SK-N-MC (cell line): ENCODE results near the gene CLEC1A.

Source experiments
- DNase-seq: peaks from one replicate; pipeline ENCODE4 v3.0.0-alpha.2; 2011; ENCODE audit warnings: low read depth, low spot score
- H3K27ac ChIP-seq: fragments of 200-600 bp; sonication (generic); 2 replicates; pipeline ENCODE4 v1.5.1; 2016; ENCODE audit warnings: mixed run types
- H3K36me3 ChIP-seq: fragments of 200-600 bp; sonication (generic); 2 replicates; pipeline ENCODE4 v1.6.1; 2017; ENCODE audit warnings: antibody characterized with exemption, low read length, mixed read lengths; ENCODE audit not compliant: insufficient read depth
- H3K4me3 ChIP-seq: fragments of 200-600 bp; sonication (generic); 2 replicates; pipeline ENCODE4 v1.5.1; 2016
- H3K9ac ChIP-seq: fragments of 200-600 bp; sonication (generic); 2 replicates; pipeline ENCODE4 v1.8.0; 2017; ENCODE audit warnings: mixed run types, mixed read lengths; ENCODE audit not compliant: insufficient read length
- H3K9me3 ChIP-seq: fragments of 200-600 bp; sonication (generic); 2 replicates; pipeline ENCODE4 v1.6.1; 2017; ENCODE audit warnings: low read depth, mild to moderate bottlenecking, antibody characterized with exemption, low read length, moderate library complexity, mixed read lengths
- EZH2 ChIP-seq: fragments of 200-600 bp; sonication (generic); IDR thresholded peaks from one replicate; pipeline ENCODE4 v1.6.1; 2017; ENCODE audit warnings: antibody characterized with exemption
- FOXP2 ChIP-seq: optimal IDR thresholded peaks from 2 replicates; pipeline ENCODE3; 2011; ENCODE audit warnings: mild to moderate bottlenecking, moderate library complexity; ENCODE audit not compliant: insufficient read depth; ENCODE audit errors: extremely low read length, control extremely low read depth
- POLR2AphosphoS5 ChIP-seq: IDR thresholded peaks from 2 replicates; pipeline ENCODE4 v1.6.1; 2012; ENCODE audit warnings: mild to moderate bottlenecking, low read depth, low read length, borderline replicate concordance

The CLEC1A gene

GRCh38 chr12:10073261-10073660, 25.5 kb downstream of the CLEC1A start:
- TF ChIP-seq FOXP2 (no peak), EZH2 (no peak), POLR2AphosphoS5 (no peak)
- Histone ChIP-seq H3K9ac (no peak overlapping the region), H3K9me3 (no peaks in the 10 kb centered on the region), H3K27ac (no peak overlapping the region), H3K36me3 (no peaks in the 10 kb centered on the region), H3K4me3 (no peak overlapping the region)
- DNase-seq, result no peak

- TF ChIP-seq FOXP2, result no peak
- no peak for TF ChIP-seq POLR2AphosphoS5
- TF ChIP-seq EZH2, result no peak
- H3K9ac ChIP-seq, result no peak overlapping the region
- H3K4me3 ChIP-seq, result no peak overlapping the region
Observed at GRCh38 chr12:10072131-10072530, 26.7 kb downstream of the CLEC1A start.

GRCh38 chr12:10070380-10070779, 28.4 kb downstream of the CLEC1A start:
- H3K9ac ChIP-seq, result no peak overlapping the region
- H3K36me3 ChIP-seq, result no peaks in the 10 kb centered on the region
- H3K4me3 ChIP-seq, result no peak overlapping the region
- TF ChIP-seq FOXP2, result no peak
- no peak for TF ChIP-seq EZH2
- no peak for TF ChIP-seq POLR2AphosphoS5
- no peaks in the 10 kb centered on the region for H3K9me3 ChIP-seq
- no peak for DNase-seq
- H3K27ac ChIP-seq, result no peak overlapping the region; the same call in 1 of the 2 replicates

More at GRCh38 chr12:10072131-10072530, 26.7 kb downstream of the CLEC1A start:
- H3K27ac ChIP-seq, result no peak overlapping the region
- no peaks in the 10 kb centered on the region for H3K9me3 ChIP-seq
- no peaks in the 10 kb centered on the region for H3K36me3 ChIP-seq
- no peak for DNase-seq

GRCh38 chr12:10069976-10070375, 28.8 kb downstream of the CLEC1A start:
- H3K4me3 ChIP-seq, result peak overlapping the region; percentile 40; the same call in 1 of the 2 replicates
- no peak for TF ChIP-seq EZH2
- no peak for TF ChIP-seq POLR2AphosphoS5
- no peak for TF ChIP-seq FOXP2
- peak overlapping the region; percentile 95 for H3K27ac ChIP-seq
- H3K9ac ChIP-seq, result peak overlapping the region; percentile 70
- DNase-seq, result no peak
- H3K9me3 ChIP-seq, result no peaks in the 10 kb centered on the region
- no peaks in the 10 kb centered on the region for H3K36me3 ChIP-seq

- TF ChIP-seq FOXP2 (no peak), POLR2AphosphoS5 (peak; percentile 41; the same call in 1 of the 2 replicates)
- peak overlapping the region; percentile 70 for H3K9ac ChIP-seq
- peak overlapping the region; percentile 95 for H3K27ac ChIP-seq
- peak; percentile 83 for DNase-seq
- H3K36me3 ChIP-seq, result no peaks in the 10 kb centered on the region
- no peaks in the 10 kb centered on the region for H3K9me3 ChIP-seq
- H3K4me3 ChIP-seq, result peak overlapping the region; percentile 40
Observed at GRCh38 chr12:10069099-10069498, 29.7 kb downstream of the CLEC1A start.

- no peak for TF ChIP-seq POLR2AphosphoS5
- no peaks in the 10 kb centered on the region for H3K36me3 ChIP-seq
- H3K9me3 ChIP-seq, result no peaks in the 10 kb centered on the region
- peak overlapping the region; percentile 22 for H3K9ac ChIP-seq
- peak overlapping the region; percentile 40 for H3K4me3 ChIP-seq
- H3K27ac ChIP-seq, result peak overlapping the region; percentile 95
- DNase-seq, result no peak
Observed at GRCh38 chr12:10068644-10069043, 30.1 kb downstream of the CLEC1A start.

GRCh38 chr12:10067942-10068341, 30.8 kb downstream of the CLEC1A start:
- Histone ChIP-seq H3K4me3 (peak overlapping the region; percentile 40; the same call in 1 of the 2 replicates), H3K9ac (peak overlapping the region; percentile 22), H3K27ac (peak overlapping the region; percentile 95), H3K36me3 (no peaks in the 10 kb centered on the region), H3K9me3 (no peaks in the 10 kb centered on the region)
- no peak for TF ChIP-seq EZH2
- no peak for DNase-seq

- H3K4me3 ChIP-seq, result no peak overlapping the region
- no peaks in the 10 kb centered on the region for H3K36me3 ChIP-seq
- no peak overlapping the region for H3K9ac ChIP-seq
- no peaks in the 10 kb centered on the region for H3K9me3 ChIP-seq
- no peak for DNase-seq
- no peak for TF ChIP-seq POLR2AphosphoS5
- TF ChIP-seq FOXP2, result no peak
- TF ChIP-seq EZH2, result no peak
- H3K27ac ChIP-seq, result peak overlapping the region; percentile 95; the same call in 1 of the 2 replicates
Observed at GRCh38 chr12:10067264-10067663, 31.5 kb downstream of the CLEC1A start.

- no peak for DNase-seq
- Histone ChIP-seq H3K36me3 (no peaks in the 10 kb centered on the region), H3K27ac (no peak overlapping the region), H3K4me3 (no peak overlapping the region), H3K9ac (no peak overlapping the region), H3K9me3 (no peaks in the 10 kb centered on the region)
- no peak for TF ChIP-seq EZH2
- no peak for TF ChIP-seq FOXP2
- no peak for TF ChIP-seq POLR2AphosphoS5
Observed at GRCh38 chr12:10065241-10065640, 33.5 kb downstream of the CLEC1A start.

- H3K9me3 ChIP-seq, result no peaks in the 10 kb centered on the region
- H3K27ac ChIP-seq, result no peak overlapping the region
- no peak for DNase-seq
- no peaks in the 10 kb centered on the region for H3K36me3 ChIP-seq
- H3K4me3 ChIP-seq, result no peak overlapping the region
- H3K9ac ChIP-seq, result no peak overlapping the region
- TF ChIP-seq POLR2AphosphoS5 (no peak), FOXP2 (no peak), EZH2 (no peak)
Observed at GRCh38 chr12:10058387-10058786, 40.4 kb downstream of the CLEC1A start.
